ENCODE data around the gene MTIF3.

MTIF3 gene

DNA sequence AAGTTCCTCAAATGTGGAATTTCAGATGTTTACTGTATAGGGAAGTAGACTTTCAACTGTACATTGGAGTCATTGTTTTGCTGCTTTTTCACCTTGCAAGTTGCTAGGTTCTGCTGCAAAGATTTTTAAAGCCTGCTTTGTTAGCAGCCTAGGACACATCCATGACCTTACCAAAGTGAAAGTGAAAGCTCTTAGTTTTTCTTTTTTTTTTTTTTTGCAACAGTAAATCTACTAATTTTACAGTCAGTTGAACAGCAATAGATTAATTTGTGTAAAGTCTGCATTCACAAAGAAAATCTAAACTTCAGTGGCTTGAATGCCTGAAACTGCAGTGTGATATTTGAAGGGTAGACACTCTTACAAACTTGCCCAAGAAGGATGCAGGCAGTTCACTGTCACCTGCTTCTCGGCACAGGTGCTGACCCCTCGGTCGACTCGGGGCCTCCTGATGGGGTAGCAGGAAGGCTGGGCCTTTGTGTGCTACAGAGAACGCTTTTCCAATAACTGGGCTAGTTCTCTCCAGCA lies 5.0 kb upstream of the MTIF3 start:
- no peak for DNase-seq (ENCODE audit: low read depth in 2 of 2)

- no peak for DNase-seq (ENCODE audit: low read depth in 2 of 2)
Measured at GRCh38 chr13:27450921-27451471, 632 bp upstream of the MTIF3 start.

GRCh38 chr13:27449081-27449603 lies 1.2 kb downstream of the MTIF3 start:
- no peak for DNase-seq (ENCODE audit: low read depth in 2 of 2)

- no peak for DNase-seq (ENCODE audit: low read depth in 2 of 2)
Measured at GRCh38 chr13:27448308-27448707, 2.1 kb downstream of the MTIF3 start.

DNA sequence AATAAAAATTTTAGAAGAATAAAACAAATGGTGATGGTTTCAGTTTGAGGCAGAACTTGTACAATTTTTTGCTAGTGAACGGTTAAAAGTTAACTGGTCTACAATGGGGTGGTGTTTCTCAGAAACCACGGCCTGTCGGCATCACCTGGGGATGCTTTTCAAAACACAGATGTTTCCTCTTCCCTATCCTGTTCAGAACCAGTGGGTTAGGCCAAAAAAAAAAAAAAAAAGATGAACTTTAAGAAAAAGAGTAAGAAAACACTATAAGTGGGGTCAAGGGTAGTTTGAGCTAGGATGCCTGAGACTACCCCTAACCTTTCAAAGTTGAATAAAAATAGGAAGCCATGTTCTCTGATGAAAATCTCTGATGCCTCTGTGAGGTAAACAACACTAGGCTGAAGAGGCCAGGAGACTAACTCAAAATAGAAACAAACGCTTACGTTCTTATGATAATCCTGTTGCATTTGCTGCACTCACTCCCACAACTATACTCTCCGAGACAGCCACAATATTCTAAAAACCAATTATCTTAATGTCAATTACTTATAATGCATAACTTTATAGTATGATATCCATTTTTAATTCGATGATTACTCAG lies 3.3 kb downstream of the MTIF3 start:
- no peak for DNase-seq (ENCODE audit: low read depth in 2 of 2)

DNA sequence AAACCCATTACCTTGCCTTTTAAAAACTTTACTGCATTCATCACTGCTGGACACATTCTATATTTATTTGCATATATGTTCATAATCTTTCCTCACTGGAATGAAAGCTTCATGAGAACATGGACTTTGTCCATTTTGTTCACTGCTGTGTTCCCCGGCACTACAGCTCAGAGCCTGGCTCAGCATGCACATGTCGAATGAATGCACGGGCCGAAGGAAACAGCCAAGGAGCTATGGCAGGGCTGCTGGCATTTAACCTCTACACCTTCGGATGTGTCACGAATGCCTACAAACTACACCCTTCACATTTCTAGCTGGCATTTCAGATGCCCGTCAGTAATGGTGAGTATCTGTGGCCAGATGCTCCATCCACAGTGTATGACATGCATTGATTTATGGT lies 7.6 kb downstream of the MTIF3 start:
- no peak for DNase-seq (ENCODE audit: low read depth in 2 of 2)

- no peak for DNase-seq (ENCODE audit: low read depth in 2 of 2)
Measured at GRCh38 chr13:27442071-27442647, 8.2 kb downstream of the MTIF3 start.

DNA sequence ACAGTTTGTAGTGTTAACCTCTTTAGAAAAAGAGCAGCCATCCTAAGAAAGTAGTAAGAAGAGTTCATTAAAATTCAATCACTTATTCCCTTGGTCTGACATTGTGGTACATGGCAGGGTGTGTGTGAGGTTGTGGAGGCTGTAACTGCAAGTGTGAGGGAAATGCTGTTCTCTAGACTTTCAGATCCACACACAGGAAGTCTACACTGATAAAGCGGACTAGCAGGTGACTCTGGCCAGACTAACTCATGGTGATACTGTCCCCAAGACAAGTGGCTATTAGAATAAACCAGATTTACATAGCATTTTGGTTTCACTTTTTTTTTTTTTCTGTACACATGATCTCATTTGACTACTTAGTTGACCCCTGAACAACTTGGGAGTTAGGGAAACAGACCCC lies 10.0 kb downstream of the MTIF3 start:
- DNase-seq (ENCODE audit: low read depth in 2 of 2) = no peak

DNA sequence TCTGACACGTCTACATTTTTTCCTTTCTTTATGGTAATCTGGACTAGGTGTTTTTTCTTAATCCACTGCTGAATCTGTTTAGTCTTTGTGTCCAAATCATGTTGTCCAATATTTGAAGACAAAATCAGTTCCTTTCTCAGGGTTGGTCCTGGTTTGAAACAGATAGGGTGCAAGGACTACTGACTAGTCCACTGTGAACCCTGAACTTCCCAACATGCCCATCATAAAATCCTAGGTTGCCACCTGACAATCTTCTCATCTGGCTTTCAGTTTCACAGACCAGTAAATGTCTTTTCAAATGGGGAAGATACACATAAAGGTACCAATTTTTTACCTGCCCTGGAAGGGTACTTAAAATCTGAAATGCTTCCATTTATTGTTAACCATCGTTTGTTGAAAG lies 13.2 kb downstream of the MTIF3 start:
- no peak for DNase-seq (ENCODE audit: low read depth in 2 of 2)

GRCh38 chr13:27432611-27433210 lies 17.7 kb downstream of the MTIF3 start:
- no peak for DNase-seq (ENCODE audit: low read depth in 2 of 2)

- DNase-seq (ENCODE audit: low read depth in 2 of 2) = no peak
Measured at GRCh38 chr13:27432180-27432579, 18.2 kb downstream of the MTIF3 start.

- DNase-seq (ENCODE audit: low read depth in 2 of 2) = no peak
Measured at GRCh38 chr13:27428160-27428559, 22.2 kb downstream of the MTIF3 start.

DNA sequence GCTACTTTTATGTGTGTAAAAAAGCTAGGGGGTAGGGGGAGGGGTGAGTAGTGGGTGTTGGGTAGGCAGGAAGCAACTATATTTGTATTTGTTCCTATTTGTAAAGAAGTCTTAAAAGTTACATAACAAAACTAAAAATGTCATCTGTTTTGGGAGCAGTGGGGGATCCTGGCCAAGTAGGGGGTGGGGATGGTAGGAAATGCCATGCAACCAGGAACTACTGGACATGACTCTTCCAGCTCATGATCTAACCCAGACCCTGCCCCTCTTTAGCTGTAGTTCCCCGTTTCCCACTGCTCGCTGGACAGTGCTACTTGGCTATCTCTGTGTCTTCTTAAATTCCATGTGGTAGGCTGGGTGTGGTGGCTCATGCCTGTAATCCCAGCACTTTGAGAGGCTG lies 22.7 kb downstream of the MTIF3 start:
- DNase-seq (ENCODE audit: low read depth in 2 of 2) = no peak

DNA sequence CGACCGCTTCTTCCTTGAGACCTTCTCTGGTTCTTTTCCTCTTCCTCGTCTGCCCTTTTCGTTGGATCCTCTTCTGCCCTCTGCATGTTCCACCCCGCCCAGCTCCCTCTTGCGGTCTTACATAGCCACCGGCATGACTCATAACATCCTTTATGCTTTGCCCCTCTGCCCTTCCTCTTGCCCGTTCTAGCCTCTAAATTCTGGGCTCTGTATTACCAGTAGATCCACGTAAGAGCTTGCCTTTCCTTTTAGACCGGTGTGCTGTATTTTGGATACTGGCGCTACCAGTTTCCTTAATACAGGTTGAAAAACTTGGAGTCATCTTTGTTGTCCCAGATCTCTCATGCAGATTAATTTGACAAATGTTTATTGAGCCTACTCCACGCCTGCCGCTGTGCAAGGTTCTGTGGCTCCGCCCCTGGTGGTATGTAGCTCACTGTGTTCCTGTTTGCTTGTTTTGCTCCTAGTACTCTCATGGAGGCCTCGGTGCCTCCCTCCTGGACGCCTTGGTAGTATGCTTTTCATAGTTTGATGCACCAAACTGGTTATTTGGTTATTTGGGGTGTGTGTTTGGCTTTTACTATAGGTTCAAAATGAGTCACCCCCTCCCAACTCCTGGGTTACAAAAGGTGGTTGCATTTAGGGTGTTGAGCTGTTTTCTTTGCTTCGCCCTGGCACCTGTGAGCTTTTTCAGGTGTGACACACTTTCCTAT lies 24.3 kb downstream of the MTIF3 start:
- DNase-seq (ENCODE audit: low read depth in 2 of 2) = peak; percentile 57 to 61

DNA sequence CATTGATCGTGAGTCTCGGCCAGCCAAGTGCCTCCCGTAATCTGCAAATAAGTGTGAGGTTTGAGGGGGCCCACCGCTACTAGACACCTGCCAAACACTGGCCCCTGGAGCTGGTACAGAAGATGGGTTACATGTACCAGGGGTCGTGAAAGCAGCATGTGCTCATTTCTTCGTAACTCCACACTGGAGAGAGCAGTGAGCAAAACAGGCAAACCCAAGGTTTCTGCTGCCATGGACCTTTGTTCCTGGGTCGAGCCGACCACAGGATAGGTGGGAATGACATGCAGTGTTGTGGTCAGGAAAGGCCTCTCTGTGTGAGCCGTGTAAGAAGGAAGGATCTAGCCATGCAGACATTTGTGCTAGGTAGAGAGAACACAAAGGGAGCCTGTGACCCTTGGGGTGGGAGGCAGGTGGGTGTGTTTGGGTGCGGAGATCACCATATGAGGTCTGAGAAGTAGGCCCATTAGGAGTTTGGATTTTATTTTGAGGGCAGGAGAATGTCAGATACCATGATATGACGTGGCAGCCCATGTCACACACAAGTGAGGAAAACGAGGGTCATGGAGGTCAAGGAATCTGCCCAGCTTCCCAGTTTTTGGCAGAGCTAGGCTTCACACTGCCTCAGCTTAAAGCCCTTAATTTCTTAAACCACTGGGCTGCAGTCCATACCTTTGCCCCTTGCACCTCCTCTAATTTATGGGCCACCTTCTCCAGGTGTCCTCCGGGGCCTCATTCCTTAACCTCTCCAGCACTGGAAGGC lies 25.0 kb downstream of the MTIF3 start:
- no peak for DNase-seq (ENCODE audit: low read depth in 2 of 2)

DNA sequence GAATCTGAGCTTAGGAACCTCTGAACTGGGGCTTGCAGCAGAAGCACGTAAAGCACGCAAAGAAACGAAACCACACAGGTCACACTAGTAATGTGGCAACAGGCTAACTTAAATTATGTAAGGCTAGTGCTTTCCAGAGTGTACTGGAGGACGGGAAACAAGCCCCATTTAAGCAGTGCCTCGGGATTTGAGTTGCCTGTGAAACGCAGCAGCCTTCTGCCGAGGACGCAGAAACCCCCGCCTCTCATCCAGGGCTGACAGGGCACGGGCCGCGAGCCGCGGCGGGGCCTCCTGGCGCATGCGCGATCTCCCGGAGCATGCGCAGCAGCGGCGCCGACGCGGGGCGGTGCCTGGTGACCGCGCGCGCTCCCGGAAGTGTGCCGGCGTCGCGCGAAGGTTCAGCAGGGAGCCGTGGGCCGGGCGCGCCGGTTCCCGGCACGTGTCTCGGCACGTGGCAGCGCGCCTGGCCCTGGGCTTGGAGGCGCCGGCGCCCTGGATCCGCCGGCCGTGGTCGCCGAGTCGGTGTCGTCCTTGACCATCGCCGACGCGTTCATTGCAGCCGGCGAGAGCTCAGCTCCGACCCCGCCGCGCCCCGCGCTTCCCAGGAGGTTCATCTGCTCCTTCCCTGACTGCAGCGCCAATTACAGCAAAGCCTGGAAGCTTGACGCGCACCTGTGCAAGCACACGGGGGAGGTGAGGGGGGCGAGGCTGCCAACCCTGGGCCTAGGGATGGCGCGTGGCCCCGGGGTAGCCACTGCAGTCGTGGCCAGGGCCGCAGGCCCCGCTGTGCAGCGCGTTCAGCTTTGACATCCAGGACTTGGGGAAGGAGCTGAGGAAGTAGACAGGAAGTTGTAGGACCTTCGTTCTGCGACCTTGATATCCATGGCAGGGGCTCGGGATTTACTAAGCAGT lies 25.9 kb downstream of the MTIF3 start, which contains the start of gene GTF3A:
GTF3A (plus strand) TSS at position 374 of the 912 bp plus-strand sequence.
- peak; percentile 73 to 80 for DNase-seq (ENCODE audit: low read depth in 2 of 2)

DNA sequence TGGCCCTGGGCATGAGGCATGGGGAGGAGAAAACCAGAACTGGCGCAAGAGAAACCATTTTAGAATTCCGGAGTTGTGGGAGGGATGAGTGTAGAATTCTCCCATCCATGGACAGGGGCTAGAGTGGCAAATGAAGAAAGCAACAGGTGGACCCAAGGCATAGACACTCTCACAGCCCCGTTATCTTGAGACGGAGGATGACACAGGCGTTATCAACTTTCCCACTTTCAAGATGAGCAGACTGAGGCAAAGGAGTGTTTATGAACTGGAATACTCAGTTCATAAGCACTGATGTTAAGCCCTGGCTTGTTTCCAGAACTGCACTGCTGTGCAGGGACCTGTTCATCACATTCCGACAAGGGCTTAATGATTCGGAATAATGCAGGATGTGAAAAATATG lies 27.0 kb downstream of the MTIF3 start:
- DNase-seq (ENCODE audit: low read depth in 2 of 2) = no peak

DNA sequence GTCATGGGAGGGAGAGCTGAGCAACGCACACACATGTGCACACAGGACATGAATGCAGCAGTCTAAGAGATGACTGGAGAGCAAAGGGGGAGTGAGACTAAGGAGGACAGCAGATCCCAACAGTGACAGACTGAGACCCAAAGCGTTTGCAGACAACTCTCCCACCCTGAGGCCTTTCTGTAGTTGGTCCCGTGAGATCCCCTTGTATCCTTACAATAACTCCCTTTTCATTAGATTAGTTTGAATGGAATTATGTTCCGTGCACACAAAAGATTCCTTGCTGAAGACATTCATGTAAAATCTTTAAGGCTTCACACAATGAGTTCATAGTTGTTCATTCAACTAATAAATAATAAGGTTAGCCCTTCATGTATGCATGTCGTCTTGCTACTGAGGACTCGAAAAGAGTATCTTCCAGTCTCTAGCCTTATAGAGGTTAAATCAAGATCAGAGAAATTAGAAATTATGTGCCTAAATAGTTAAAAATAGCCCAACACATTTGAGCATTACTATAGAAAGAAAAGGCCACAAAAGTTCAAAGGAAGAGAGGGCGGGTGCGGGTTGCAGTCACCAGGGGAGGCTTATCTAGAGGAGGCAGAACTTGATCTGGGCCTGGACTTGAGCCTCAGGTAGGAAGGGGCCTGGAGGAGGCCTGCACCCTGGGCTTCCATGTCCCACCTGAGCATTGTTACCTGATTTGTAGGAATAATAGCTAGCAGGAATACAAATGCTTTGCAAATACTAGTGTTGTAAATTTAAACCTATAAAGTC lies 29.1 kb downstream of the MTIF3 start:
- no peak for DNase-seq (ENCODE audit: low read depth in 2 of 2)

DNA sequence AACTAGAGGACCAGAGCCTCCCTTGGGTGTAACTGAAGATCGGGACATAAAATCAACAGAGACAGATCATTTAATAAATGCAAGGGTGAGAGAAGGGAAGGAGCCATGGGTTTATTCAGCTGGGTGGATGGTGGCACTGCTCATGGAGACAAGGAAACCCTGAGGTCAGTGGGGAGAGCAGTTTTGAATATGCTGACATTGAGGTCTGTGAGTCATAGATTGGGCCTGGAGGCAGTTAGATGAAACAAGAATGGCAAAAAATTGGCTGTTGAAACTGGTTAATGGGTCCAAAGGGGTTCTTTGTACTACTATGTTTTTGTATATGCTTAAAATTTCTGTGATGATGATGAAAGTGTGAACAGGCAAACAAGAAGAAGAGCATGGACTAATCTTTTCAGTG lies 31.0 kb downstream of the MTIF3 start:
- DNase-seq (ENCODE audit: low read depth in 2 of 2) = no peak

DNA sequence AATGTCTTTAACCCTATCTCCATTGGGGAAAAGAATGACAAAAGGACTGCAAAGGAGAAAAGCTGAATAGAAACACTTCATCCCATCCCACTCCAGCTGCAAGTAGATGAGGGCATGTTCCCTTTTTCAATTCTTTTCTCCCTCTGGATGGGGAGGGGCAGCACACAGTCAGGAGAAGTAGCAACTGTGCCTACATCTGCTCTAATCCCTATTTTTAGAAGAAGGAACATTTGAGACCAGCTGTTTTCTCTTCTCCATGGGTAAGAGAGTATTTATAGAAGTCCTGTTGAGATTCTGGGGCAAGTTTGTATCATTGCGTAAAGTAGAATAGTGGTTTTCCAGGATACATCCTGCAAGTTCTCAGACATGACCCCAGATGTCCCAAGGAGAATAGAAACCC lies 35.2 kb downstream of the MTIF3 start:
- DNase-seq (ENCODE audit: low read depth in 2 of 2) = no peak

Data from stimulated activated CD4-positive, alpha-beta T cell treated with anti-CD3 and anti-CD28 coated beads, Interleukin-15, amount 100 ng/mL, for 48 hours (primary cell).